Suprapubic skin (tissue), 4 donors: ENCODE data around the gene BICC1.

ENCODE experiments used
- CTCF ChIP-seq, 2 donors: fragments of 200-600 bp in 1 of 2; fragments of 450-650 bp in 1 of 2; sonication (generic) in 1 of 2; IDR thresholded peaks; one replicate each; pipeline ENCODE4 v1.5.1; 2016 to 2019; ENCODE audit warnings: antibody characterized with exemption in 2 of 2, mild to moderate bottlenecking in 1 of 2, moderate library complexity in 1 of 2
- POLR2A ChIP-seq, 2 donors: fragments of 450-650 bp; IDR thresholded peaks; one replicate each; pipeline ENCODE4 v1.6.1; 2017; ENCODE audit warnings: antibody characterized with exemption in 2 of 2, mild to moderate bottlenecking in 2 of 2, moderate library complexity in 2 of 2
- POLR2AphosphoS5 ChIP-seq, 3 donors: sonication (generic); formaldehyde crosslinking; IDR thresholded peaks; one replicate each; pipeline ENCODE4 v1.6.1; 2017; ENCODE audit warnings: antibody characterized with exemption in 3 of 3

- TF ChIP-seq CTCF (IDR thresholded peaks at IDR 0.05) (no peak), POLR2A (IDR thresholded peaks at IDR 0.05) (no peak), POLR2AphosphoS5 (IDR thresholded peaks at IDR 0.05) (peak in 1 of 3 donors; percentile 16)
Observed at GRCh38 chr10:58637352-58637751, 124.7 kb downstream of the BICC1 start.
